HG03469 (cell line): ENCODE data around the gene STX11.
A peak's percentile ranks its signal among the peaks of the same experiment; 100 is the strongest.

Experiments
- ATAC-seq: cut with Tn5 transposase; IDR thresholded peaks from one replicate; pipeline ENCODE4 v1.9.1; 2021; ENCODE audit warnings: mild to moderate bottlenecking, moderate library complexity, moderate number of reproducible peaks; ENCODE audit not compliant: unreplicated experiment

Gene STX11

GRCh38 chr6:144213315-144213714, 63.0 kb downstream of the STX11 start:
- no peak for ATAC-seq

- no peak for ATAC-seq
Observed at GRCh38 chr6:144214029-144214428, 63.7 kb downstream of the STX11 start.

DNA sequence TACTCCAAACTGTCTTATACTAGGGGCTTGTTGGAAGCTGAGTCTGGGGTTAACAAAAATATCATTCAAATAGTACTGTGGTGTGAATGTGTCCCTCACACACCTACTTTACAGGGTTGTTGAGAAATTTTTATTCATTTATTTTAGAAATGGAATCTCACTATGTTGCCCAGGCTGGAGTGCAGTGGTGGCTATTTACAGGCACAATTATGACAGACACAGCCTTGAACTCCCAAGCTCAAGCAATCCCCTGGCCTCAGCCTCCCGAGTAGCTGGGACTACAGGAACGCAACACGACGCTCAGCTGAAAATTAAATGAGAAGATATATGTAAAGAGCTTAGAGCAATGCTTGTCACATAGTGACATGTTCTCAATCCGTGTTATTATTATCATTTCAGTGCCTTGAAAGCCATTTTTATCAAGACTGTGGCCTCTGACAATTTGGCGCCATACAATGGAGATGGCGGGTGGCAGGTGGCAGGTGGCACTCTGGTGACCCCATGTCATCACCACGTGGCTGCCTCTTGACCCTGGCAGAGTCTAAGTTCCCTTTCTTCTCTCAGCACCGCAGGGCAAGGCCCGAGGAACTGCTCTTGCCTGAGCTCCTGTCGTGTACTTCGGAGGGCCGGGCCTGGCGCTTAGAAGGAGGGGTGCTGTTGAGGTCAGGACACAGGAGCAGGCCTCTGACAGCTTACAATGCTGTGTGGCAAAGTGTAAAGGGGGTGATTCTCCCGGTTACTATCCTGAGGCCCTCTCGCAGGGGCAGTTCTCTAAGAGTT, 64.5 kb downstream of the STX11 start:
- ATAC-seq, result no peak

DNA sequence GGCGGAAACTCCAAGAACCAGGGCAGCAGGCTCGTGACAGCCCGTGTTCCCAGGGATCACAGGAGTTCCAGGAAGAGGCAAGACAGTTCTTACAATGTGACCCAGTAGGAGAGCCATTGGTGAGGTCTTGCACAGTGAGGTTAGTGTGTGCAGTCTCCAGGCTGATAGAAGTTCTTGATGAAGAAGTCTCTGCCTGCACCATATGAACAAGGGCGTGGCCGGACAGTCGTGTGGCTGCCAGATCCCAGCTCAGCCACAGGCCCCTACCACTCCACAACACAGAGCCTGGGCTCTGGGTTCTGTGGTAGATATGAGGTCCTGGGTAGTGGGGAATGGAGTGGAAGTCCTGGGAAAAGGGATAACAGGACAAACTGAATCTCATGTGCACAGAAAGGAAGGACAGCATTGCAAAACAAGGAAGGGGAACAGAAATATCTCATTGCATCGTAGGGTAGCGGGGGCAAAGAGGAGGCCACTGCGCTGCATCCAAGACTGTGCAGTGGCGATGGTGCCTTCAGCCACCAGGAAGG, 65.2 kb downstream of the STX11 start:
- ATAC-seq, result no peak

DNA sequence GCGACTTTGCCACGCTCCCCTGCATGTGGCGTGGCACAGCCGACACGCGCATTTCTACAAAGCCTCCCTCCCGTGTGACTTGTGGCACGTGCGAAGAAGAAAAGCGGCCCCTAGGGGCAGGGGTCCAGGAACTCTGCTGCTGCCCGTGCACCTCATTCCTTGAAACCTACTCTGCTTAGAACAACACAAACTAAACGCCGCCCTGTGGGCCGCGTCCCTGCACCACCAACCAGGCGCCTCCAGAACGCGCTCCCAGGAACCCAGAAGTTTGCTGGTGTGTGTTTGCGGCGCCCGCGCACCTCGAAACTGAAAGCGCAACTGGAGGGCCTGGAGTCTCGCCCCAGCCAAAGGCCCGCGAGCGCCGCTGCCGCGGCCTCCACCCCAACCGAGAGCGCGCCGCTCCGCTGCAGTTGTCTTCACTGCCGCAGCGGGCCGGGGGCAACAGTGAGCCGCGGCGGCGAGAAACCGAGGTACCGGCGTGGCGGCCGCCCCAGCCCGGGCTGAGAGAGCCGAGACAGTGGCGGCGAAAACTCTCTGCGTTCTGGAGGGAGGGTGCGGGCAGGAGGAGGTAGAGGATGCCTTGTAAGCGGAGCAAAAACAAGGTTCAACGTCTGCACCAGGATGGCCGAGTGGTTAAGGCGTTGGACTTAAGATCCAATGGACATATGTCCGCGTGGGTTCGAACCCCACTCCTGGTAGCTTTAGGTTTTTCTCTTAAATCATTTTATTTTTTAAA, 65.8 kb downstream of the STX11 start:
- ATAC-seq, result peak; percentile 79

- peak; percentile 16 for ATAC-seq
Observed at GRCh38 chr6:144216668-144217218, 66.4 kb downstream of the STX11 start.

DNA sequence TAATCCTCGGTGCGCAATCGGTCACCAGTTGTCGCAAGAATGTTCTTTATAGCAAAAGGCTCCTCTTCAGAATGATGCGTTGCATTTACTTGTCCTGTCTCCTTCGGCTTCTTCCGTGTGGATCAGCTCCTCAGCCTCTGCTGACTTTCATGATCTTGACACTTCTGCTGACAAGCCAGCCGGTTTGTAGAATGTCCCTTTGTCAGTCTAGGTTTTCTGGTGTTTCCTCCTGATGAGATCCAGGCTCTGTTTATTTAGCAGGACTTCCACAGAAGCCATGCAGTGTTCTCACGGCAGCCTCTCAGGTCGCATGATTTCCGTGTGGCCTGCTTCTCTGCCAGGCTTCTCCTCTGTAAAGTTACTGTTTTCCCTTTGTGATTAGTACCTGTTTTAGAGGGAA, 66.9 kb downstream of the STX11 start:
- ATAC-seq, result no peak

- no peak for ATAC-seq
Observed at GRCh38 chr6:144217797-144218196, 67.5 kb downstream of the STX11 start.

DNA sequence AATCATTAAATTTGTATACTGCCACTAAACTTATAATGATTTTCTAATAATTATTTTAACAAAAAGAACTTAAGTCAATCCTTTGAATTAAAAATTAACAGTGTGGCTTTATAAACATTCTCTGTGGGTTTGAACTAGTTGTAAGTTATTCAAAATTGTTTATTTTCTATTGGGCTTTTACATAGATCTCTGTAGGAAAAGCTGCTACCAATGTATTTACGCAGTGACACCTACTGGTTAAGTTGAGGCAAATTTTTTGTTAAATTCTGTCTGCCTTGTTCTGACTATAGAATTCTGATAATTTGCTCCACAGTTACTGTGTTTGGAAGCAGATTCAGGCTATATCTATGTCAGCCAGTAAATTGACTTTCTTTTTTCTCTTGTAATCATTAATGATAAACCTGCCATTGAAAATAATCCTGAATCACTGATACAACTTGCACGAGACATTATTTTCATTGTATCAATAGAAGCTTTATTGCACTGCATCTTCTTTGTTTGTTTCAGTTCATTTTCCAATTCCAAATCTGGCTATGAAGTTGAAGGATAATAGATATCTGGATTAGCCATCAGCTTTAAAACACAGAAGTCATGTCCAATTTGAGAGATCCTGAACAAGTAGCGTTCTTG, 68.9 kb downstream of the STX11 start:
- no peak for ATAC-seq

GRCh38 chr6:144220031-144220790, 69.9 kb downstream of the STX11 start:
- ATAC-seq, result no peak

DNA sequence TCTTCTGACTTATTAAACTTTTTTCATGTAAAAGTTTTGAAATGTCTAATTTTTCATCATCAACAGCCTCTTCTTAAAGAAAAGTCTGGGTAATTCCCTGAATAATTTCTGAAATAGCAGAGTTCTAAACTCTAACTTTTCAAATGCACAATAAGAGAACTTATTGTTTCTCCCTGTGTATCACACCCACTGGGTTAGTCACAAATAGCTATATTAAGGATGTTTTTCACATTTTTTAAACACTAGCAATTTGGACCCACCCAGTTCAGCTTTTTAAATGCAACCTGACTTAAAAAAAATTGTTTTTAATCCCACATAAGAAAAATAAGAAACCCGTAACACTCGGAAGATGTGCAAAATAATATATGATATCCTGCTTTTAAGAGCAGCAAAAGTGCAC, 73.4 kb downstream of the STX11 start:
- ATAC-seq, result no peak

DNA sequence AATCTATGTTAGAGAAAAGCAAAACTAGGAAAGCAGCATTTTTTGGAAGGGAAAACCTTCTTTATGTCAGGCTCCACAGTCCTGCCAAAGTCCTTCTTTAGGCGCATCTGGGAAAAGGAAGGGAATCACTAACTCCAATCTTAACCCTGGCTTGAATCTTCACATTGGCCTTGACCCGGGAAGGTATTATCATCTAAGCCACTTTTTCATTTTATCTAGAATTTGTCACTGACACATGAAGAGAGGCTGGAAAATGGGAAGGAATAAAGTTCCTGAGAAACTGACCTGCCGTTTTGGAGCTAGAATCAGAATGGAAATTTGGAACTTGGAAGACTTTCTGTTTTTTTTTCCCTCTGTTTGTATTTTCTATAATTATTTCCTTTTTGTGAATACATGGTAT, 81.4 kb downstream of the STX11 start:
- no peak for ATAC-seq

- no peak for ATAC-seq
Observed at GRCh38 chr6:144232176-144232831, 82.0 kb downstream of the STX11 start.

- ATAC-seq, result no peak
Observed at GRCh38 chr6:144232832-144233230, 82.5 kb downstream of the STX11 start.

DNA sequence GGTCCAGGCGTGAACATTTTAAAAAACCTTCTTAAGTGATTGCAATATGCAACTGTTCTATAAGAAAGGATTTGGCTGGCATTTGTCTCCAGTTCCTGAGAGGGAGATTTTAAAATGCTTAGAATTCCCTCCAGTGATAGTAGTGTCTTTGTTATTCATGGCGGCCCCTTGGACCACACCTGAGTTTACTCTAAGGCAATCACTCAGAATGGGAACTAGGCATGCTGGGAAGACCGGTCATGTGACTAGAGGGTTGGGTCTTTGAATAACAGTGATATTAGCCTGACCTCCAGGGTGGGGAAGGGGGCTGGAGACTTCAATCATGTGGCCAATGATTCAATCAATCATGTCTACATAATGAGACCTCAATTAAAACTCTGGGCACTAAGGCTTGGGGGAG, 84.1 kb downstream of the STX11 start:
- no peak for ATAC-seq

GRCh38 chr6:144234935-144235334, 84.6 kb downstream of the STX11 start:
- no peak for ATAC-seq
